ENCODE results near the gene SLFNL1.

DNA sequence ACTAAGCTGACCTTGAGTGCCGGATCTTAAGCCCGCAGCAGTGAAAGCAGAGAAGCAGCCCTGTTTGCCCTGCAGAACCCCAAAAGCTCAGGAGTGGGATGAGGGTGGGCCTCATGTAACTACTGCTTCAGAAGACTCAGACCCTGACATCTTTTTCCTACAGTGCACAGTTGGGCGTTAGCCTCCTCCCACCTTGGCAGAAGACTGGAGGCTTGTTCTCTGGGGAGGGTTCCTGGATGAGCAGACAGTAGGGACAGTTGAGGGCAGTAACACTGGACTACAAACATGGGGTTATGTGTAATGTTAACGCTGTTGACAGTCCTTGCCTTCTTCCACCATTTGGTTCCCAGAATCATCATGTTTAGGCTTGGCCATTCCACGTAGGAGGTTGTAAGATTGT, 32.5 kb downstream of the SLFNL1 start:
- no peak for TF ChIP-seq CTCF (IDR thresholded peaks at IDR 0.05; ENCODE audit: low read depth, low read length, missing input control)
- no peak for TF ChIP-seq TAF1 (conservative IDR thresholded peaks at IDR 0.05)
- no peak for TF ChIP-seq ATF3 (IDR thresholded peaks at IDR 0.05)
- TF ChIP-seq NR2F2 (IDR thresholded peaks at IDR 0.05): no peak
- TF ChIP-seq YY1 (IDR thresholded peaks at IDR 0.05): no peak
- no peak for TF ChIP-seq RAD21 (IDR thresholded peaks at IDR 0.05)
